ENCODE results near the gene ABHD12. TPM values are rescaled to one million over a fixed set of nuclear protein-coding genes. Genes with fewer than 3 reads are reported as not detected.
"Not testable (repeated sequence)": the region's sequence is repeated elsewhere in the genome, so short reads cannot be mapped to it uniquely, and the experiment has no call there.

Gene ABHD12
- polyA plus RNA-seq, 3 donors: 40.0 to 49.7 (median 47.9) TPM

GRCh38 chr20:25316506-25317190, 74.0 kb downstream of the ABHD12 start:
- DNase-seq (ENCODE audit: extremely low read depth in 1 of 11, low read depth in 9 of 11, low spot score in 4 of 11): no peak

GRCh38 chr20:25315418-25316210, 75.0 kb downstream of the ABHD12 start:
- no peak for DNase-seq (ENCODE audit: extremely low read depth in 1 of 11, low read depth in 9 of 11, low spot score in 4 of 11)

GRCh38 chr20:25314497-25315417, 75.9 kb downstream of the ABHD12 start:
- no peak for DNase-seq (ENCODE audit: extremely low read depth in 1 of 11, low read depth in 9 of 11, low spot score in 4 of 11)

- DNase-seq (ENCODE audit: extremely low read depth in 1 of 11, low read depth in 9 of 11, low spot score in 4 of 11): no peak
Measured at GRCh38 chr20:25313593-25313992, 77.0 kb downstream of the ABHD12 start.

- DNase-seq (ENCODE audit: extremely low read depth in 1 of 11, low read depth in 9 of 11, low spot score in 4 of 11): not testable (repeated sequence)
Measured at GRCh38 chr20:25312716-25313115, 77.9 kb downstream of the ABHD12 start.

GRCh38 chr20:25310921-25311728, 79.5 kb downstream of the ABHD12 start:
- DNase-seq (ENCODE audit: extremely low read depth in 1 of 11, low read depth in 9 of 11, low spot score in 4 of 11): no peak

- DNase-seq (ENCODE audit: extremely low read depth in 1 of 11, low read depth in 9 of 11, low spot score in 4 of 11): peak in 3 of 11 donors; percentile 12 to 24 (median 20)
Measured at GRCh38 chr20:25310268-25310920, 80.2 kb downstream of the ABHD12 start.

GRCh38 chr20:25309395-25310267, 81.0 kb downstream of the ABHD12 start:
- DNase-seq (ENCODE audit: extremely low read depth in 1 of 11, low read depth in 9 of 11, low spot score in 4 of 11): no peak

GRCh38 chr20:25308671-25309394, 81.8 kb downstream of the ABHD12 start:
- no peak for DNase-seq (ENCODE audit: extremely low read depth in 1 of 11, low read depth in 9 of 11, low spot score in 4 of 11)

- no peak for DNase-seq (ENCODE audit: extremely low read depth in 1 of 11, low read depth in 9 of 11, low spot score in 4 of 11)
Measured at GRCh38 chr20:25308083-25308491, 82.5 kb downstream of the ABHD12 start.

GRCh38 chr20:25306991-25307903, 83.4 kb downstream of the ABHD12 start:
- no peak for DNase-seq (ENCODE audit: extremely low read depth in 1 of 11, low read depth in 9 of 11, low spot score in 4 of 11)

- no peak for DNase-seq (ENCODE audit: extremely low read depth in 1 of 11, low read depth in 9 of 11, low spot score in 4 of 11)
Measured at GRCh38 chr20:25304025-25304549, 86.5 kb downstream of the ABHD12 start.

GRCh38 chr20:25303292-25304024, 87.2 kb downstream of the ABHD12 start:
- DNase-seq (ENCODE audit: extremely low read depth in 1 of 11, low read depth in 9 of 11, low spot score in 4 of 11): no peak

GRCh38 chr20:25302596-25302995, 88.0 kb downstream of the ABHD12 start:
- no peak for DNase-seq (ENCODE audit: extremely low read depth in 1 of 11, low read depth in 9 of 11, low spot score in 4 of 11)
